ENCODE results near the gene CALML6. TPM values are rescaled to one million over a fixed set of nuclear protein-coding genes. Genes with fewer than 3 reads are reported as not detected.

CALML6 gene
- total RNA-seq, 3 donors from 2014 or later = 0.33 to 1.2 TPM; not detected in 1

GRCh38 chr1:1926346-1926811 lies 11.3 kb downstream of the CALML6 start:
- Histone ChIP-seq H3K27me3 (no peaks in the 10 kb centered on the region), H3K4me1 (no peaks in the 10 kb centered on the region), H3K27ac (no peak overlapping the region), H3K4me3 (no peak overlapping the region), H3K36me3 (no peaks in the 10 kb centered on the region), H3K9me3 (no peaks in the 10 kb centered on the region)
- TF ChIP-seq CTCF (IDR thresholded peaks at IDR 0.05) (no peak), POLR2AphosphoS5 (IDR thresholded peaks at IDR 0.05) (no peak), POLR2A (IDR thresholded peaks at IDR 0.05) (no peak)
- no peak for DNase-seq (ENCODE audit: low spot score in 2 of 2)
- intact Hi-C loops (cut with DNase I; ENCODE audit: low total_unique reads) = no loop called here

GRCh38 chr1:1926886-1927660 lies 12.0 kb downstream of the CALML6 start:
- Histone ChIP-seq H3K9me3 (no peaks in the 10 kb centered on the region), H3K27me3 (no peaks in the 10 kb centered on the region), H3K4me3 (no peak overlapping the region), H3K4me1 (no peaks in the 10 kb centered on the region), H3K27ac (no peak overlapping the region), H3K36me3 (no peaks in the 10 kb centered on the region)
- intact Hi-C loops (cut with DNase I; ENCODE audit: low total_unique reads) = no loop called here
- TF ChIP-seq POLR2A (IDR thresholded peaks at IDR 0.05) = no peak
- TF ChIP-seq CTCF (IDR thresholded peaks at IDR 0.05) = no peak
- no peak for TF ChIP-seq POLR2AphosphoS5 (IDR thresholded peaks at IDR 0.05)
- DNase-seq (ENCODE audit: low spot score in 2 of 2) = no peak

GRCh38 chr1:1927751-1928150 lies 12.7 kb downstream of the CALML6 start:
- no peaks in the 10 kb centered on the region for H3K36me3 ChIP-seq
- H3K9me3 ChIP-seq = no peaks in the 10 kb centered on the region
- intact Hi-C loops (cut with DNase I; ENCODE audit: low total_unique reads) = no loop called here
- H3K4me1 ChIP-seq = no peaks in the 10 kb centered on the region
- no peak overlapping the region for H3K27ac ChIP-seq
- TF ChIP-seq POLR2A (IDR thresholded peaks at IDR 0.05) = no peak
- H3K27me3 ChIP-seq = no peaks in the 10 kb centered on the region
- no peak for DNase-seq (ENCODE audit: low spot score in 2 of 2)
- H3K4me3 ChIP-seq = no peak overlapping the region

GRCh38 chr1:1928231-1929101 lies 13.4 kb downstream of the CALML6 start:
- Histone ChIP-seq H3K36me3 (no peaks in the 10 kb centered on the region), H3K9me3 (no peaks in the 10 kb centered on the region), H3K27me3 (no peaks in the 10 kb centered on the region), H3K4me3 (no peak overlapping the region), H3K27ac (no peak overlapping the region), H3K4me1 (no peaks in the 10 kb centered on the region)
- no peak for TF ChIP-seq POLR2AphosphoS5 (IDR thresholded peaks at IDR 0.05)
- no peak for TF ChIP-seq CTCF (IDR thresholded peaks at IDR 0.05)
- no peak for TF ChIP-seq POLR2A (IDR thresholded peaks at IDR 0.05)
- no peak for DNase-seq (ENCODE audit: low spot score in 2 of 2)
- intact Hi-C loops (cut with DNase I; ENCODE audit: low total_unique reads) = no loop called here

- TF ChIP-seq POLR2AphosphoS5 (IDR thresholded peaks at IDR 0.05) (no peak), CTCF (IDR thresholded peaks at IDR 0.05) (no peak), POLR2A (IDR thresholded peaks at IDR 0.05) (no peak)
- intact Hi-C loops (cut with DNase I; ENCODE audit: low total_unique reads) = no loop called here
- no peaks in the 10 kb centered on the region for H3K27me3 ChIP-seq
- no peak overlapping the region for H3K27ac ChIP-seq
- H3K9me3 ChIP-seq = no peaks in the 10 kb centered on the region
- no peaks in the 10 kb centered on the region for H3K4me1 ChIP-seq
- no peaks in the 10 kb centered on the region for H3K36me3 ChIP-seq
- no peak for DNase-seq (ENCODE audit: low spot score in 2 of 2)
- no peak overlapping the region for H3K4me3 ChIP-seq
These were observed 14.1 kb downstream of the CALML6 start for GRCh38 chr1:1929102-1929638.

Data from breast epithelium (tissue), 4 donors.